Large intestine (tissue), 3 donors: ENCODE measurements around the gene FRMD4B. TPM values are rescaled to one million over a fixed set of nuclear protein-coding genes. Genes with fewer than 3 reads are reported as not detected.
"Not testable (repeated sequence)": the region's sequence is repeated elsewhere in the genome, so short reads cannot be mapped to it uniquely, and the experiment has no call there.

Source experiments
- DNase-seq, 2 donors: peaks; one replicate each; pipeline versions ENCODE4 v3.0.0 to v3.0.0-alpha.2; 2013
- H3K27ac ChIP-seq: one replicate; pipeline ENCODE4 v1.5.1; 2013; ENCODE audit warnings: low read length
- H3K27me3 ChIP-seq: 2 replicates; pipeline ENCODE4 v1.6.1; 2013; ENCODE audit warnings: low read length; ENCODE audit not compliant: control insufficient read depth, insufficient read depth
- H3K36me3 ChIP-seq: 2 replicates; pipeline ENCODE4 v1.6.1; 2013; ENCODE audit warnings: low read length; ENCODE audit not compliant: control insufficient read depth, insufficient read depth
- H3K4me1 ChIP-seq: one replicate; pipeline ENCODE4 v1.6.1; 2013; ENCODE audit warnings: low read length; ENCODE audit not compliant: control insufficient read depth, insufficient read depth
- H3K4me3 ChIP-seq: one replicate; pipeline ENCODE4 v1.5.1; 2013; ENCODE audit warnings: low read length
- H3K9me3 ChIP-seq: one replicate; pipeline ENCODE4 v1.6.1; 2013; ENCODE audit warnings: mild to moderate bottlenecking, low read depth, low read length, moderate library complexity; ENCODE audit not compliant: control insufficient read depth
- WGBS: methylation state at CpG from one replicate; pipeline ENCODE4 v1.1.5; 2013; ENCODE audit warnings: low lambda C conversion rate; ENCODE audit not compliant: insufficient coverage; 5-methylcytosine and 5-hydroxymethylcytosine counted together
- polyA plus RNA-seq: library from polyadenylated mRNA; unstranded; fragments of 120-200 nt; gene quantifications from one replicate; pipeline ENCODE4 v1.2.1, GENCODE V29; 2013

FRMD4B gene
- polyA plus RNA-seq, 1 donor, result 15.7 TPM

DNA sequence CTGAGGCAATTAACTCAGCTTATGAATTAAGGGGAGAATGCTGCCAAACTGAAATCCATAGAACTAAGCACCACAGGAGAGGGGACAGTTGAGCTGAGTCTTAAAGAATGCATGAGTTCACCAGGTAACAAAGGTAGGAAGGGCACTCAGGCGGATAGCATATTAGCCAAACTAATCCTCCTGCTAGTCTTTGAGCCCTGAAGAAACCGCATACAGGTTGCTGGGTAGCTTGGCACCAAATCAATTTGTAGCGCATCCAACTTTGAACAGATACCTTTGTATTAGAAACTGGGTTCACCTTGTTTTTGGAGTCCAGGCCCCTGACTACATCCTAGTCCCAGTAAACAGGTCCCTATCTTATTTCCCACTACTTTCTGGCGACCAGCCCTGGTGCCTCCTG, 93.7 kb downstream of the FRMD4B start:
- WGBS, result 100% methylated on average over 1 of the region's 4 CpGs

DNA sequence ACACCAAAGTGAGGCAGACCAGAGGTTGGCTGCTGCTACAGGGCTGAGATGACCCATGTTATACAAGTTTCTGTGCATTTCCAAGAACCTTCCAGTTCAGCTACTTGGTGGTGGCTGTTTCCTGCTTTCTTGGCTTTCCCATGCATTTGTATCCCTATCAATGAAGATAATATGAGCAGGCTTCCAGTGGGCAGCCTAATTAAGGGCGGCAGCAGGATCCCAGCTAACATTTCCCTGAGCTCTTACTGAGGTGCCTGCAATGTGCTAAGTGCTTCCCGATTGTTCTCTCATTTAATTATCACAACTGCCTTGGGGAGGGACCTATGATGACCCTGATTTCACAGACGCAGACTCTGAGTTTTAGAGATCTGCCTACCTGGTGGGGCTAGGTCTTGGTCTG, 95.5 kb downstream of the FRMD4B start:
- H3K4me3 ChIP-seq, result no peak overlapping the region
- no peaks in the 10 kb centered on the region for H3K36me3 ChIP-seq
- H3K27ac ChIP-seq, result no peak overlapping the region
- WGBS, result no CpG with 5 or more reads among the region's 3 CpGs
- DNase-seq, result no peak
- H3K4me1 ChIP-seq, result peaks cover 6% of the 10 kb centered on the region
- H3K9me3 ChIP-seq, result no peaks in the 10 kb centered on the region
- H3K27me3 ChIP-seq, result no peaks in the 10 kb centered on the region

More for the DNA sequence above, 93.7 kb downstream of the FRMD4B start:
- no peak overlapping the region for H3K27ac ChIP-seq
- no peaks in the 10 kb centered on the region for H3K36me3 ChIP-seq
- no peak overlapping the region for H3K4me3 ChIP-seq
- DNase-seq, result no peak
- peaks cover 6% of the 10 kb centered on the region for H3K4me1 ChIP-seq
- no peaks in the 10 kb centered on the region for H3K9me3 ChIP-seq
- no peaks in the 10 kb centered on the region for H3K27me3 ChIP-seq

DNA sequence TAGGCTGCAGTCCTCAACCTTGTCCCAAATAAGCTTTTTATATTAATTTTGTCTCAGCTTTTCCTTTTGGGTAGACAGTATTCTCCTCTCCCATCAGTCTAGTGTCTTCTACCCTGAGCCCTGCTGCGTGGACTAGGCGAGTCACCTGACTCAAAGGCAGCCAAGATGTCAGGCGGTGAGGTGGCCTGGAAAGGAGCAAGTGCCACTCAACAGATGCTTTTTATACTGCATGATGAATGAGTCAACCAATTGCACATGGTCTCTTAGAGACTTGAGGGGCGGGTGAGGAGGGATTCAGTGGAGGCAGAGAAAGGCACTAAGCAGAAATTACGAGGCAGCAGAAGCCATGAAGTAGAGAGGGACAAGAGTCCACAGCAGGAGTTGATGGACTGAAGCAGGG, 95.9 kb downstream of the FRMD4B start:
- Histone ChIP-seq H3K4me1 (peaks cover 6% of the 10 kb centered on the region), H3K9me3 (no peaks in the 10 kb centered on the region), H3K27me3 (no peaks in the 10 kb centered on the region), H3K36me3 (no peaks in the 10 kb centered on the region), H3K27ac (no peak overlapping the region), H3K4me3 (no peak overlapping the region)
- no CpG with 5 or more reads among the region's 5 CpGs for WGBS
- no peak for DNase-seq

DNA sequence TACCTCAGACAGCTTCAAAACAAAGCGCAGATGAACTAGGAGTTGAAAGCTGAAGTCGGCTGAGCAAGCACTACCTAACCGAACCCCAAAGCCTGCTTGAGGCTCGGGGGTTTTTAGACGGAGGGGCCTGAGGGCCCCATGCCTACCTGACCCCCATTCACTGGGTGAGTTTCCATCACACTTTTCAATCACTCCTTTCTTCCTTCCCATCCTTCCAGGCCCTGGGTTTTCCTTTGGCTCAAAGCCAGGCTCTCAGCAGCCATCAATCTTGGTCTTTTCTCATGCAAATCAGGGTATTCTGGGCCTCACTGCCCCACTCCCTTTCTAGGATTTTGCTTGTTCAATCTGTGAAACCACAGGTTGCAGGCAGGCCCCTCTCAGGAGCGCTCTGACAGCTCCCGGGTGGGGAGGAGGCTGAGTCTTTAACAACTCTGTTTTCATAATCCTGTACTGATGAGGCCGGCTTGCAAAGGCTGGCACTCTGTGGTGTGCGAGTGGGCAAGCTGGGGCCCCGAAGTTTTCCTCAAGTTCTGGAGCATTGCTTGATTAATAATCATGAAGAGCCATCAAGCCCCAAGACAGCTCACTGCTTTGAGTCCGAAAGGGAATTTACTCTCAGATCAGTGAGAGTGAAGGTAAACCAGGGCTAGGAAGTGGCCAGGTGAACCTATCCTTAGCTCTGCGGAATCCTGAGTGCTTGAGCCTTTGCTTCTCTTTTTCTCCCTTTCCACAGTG, 97.6 kb downstream of the FRMD4B start:
- DNase-seq, result no peak
- Histone ChIP-seq H3K36me3 (no peaks in the 10 kb centered on the region), H3K4me3 (no peak overlapping the region), H3K9me3 (no peaks in the 10 kb centered on the region), H3K4me1 (no peaks in the 10 kb centered on the region), H3K27ac (no peak overlapping the region), H3K27me3 (no peaks in the 10 kb centered on the region)
- no CpG with 5 or more reads among the region's 12 CpGs for WGBS

DNA sequence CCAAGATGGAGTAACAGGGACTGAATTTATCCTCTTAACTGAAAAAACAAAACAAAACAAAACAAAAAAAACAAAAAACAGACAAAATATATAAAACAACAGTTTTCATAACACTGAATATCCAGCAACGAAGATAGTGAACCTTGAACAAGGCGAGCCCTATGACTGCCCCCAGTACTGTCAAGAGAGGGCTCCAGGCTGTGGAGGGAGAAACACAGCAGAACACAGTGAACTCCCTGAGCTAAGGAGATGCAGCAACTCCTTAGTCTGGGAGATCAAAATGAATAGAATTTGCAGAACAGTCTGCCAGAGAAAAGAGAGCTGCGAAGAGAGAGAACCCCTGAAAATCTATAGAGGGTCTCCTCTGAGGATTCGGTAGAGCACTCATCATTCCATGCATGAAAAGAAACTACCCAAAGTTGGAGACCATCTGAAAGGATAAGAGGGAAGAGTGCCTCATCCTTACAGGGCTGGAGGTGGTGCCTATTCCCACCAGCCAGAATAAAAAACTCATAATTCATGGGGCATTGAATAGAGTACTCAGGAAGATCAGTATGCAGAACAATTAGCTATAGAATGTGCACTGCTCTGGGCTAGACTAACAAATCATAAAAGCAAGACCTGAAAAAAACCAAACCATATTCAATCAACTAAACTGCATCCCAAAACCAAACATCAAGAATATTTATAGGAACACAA, 101.8 kb downstream of the FRMD4B start:
- H3K27me3 ChIP-seq, result no peaks in the 10 kb centered on the region
- no peaks in the 10 kb centered on the region for H3K4me1 ChIP-seq
- WGBS, result 100% methylated on average over 1 of the region's 4 CpGs
- H3K9me3 ChIP-seq, result no peaks in the 10 kb centered on the region
- H3K27ac ChIP-seq, result no peak overlapping the region
- DNase-seq, result no peak
- no peaks in the 10 kb centered on the region for H3K36me3 ChIP-seq
- no peak overlapping the region for H3K4me3 ChIP-seq

DNA sequence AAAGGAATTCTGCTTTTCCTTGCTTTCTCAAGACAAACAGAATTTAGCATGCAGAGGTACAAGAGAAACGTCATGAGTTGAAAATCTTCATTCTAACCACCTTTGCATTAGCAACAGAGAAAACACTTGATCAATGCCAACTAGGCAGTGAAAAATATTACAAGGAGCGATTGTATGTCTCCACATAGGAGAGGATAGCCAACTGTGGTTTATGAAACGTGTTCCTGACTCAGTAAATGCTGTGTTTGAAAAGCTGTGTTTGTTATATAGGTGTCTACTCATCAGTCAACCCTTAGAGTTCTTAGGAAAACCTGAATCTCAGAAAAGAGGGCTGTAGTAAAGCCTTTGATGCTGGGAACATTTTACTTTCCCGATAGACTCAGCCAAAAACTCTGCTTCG, 102.4 kb downstream of the FRMD4B start:
- 100% methylated on average over 4 of the region's 5 CpGs for WGBS
- no peaks in the 10 kb centered on the region for H3K36me3 ChIP-seq
- no peak for DNase-seq
- no peaks in the 10 kb centered on the region for H3K4me1 ChIP-seq
- no peaks in the 10 kb centered on the region for H3K27me3 ChIP-seq
- H3K9me3 ChIP-seq, result no peaks in the 10 kb centered on the region
- H3K4me3 ChIP-seq, result no peak overlapping the region
- no peak overlapping the region for H3K27ac ChIP-seq

DNA sequence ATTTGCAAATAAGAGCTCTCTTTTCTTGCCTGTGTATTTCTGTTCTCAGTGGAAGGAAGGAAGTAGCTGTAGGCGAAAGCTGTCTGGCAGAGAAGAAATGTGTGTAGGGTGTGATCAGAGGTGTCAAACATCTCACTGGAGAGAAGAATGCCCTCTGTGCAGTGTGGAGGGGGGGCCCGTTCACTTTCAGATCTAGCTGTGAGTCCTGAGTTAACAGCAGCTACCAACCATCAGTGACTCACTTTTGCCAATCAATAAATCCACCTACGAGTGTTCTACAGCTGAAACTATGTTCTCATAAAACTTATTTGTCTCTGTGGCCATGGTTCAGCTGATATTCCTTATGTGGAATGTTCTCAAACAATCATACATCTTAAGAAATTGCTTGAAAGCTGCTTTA, 103.7 kb downstream of the FRMD4B start:
- no CpG with 5 or more reads among the region's 3 CpGs for WGBS
- Histone ChIP-seq H3K9me3 (no peaks in the 10 kb centered on the region), H3K27me3 (no peaks in the 10 kb centered on the region), H3K4me1 (no peaks in the 10 kb centered on the region), H3K27ac (no peak overlapping the region), H3K4me3 (no peak overlapping the region), H3K36me3 (no peaks in the 10 kb centered on the region)
- no peak for DNase-seq

DNA sequence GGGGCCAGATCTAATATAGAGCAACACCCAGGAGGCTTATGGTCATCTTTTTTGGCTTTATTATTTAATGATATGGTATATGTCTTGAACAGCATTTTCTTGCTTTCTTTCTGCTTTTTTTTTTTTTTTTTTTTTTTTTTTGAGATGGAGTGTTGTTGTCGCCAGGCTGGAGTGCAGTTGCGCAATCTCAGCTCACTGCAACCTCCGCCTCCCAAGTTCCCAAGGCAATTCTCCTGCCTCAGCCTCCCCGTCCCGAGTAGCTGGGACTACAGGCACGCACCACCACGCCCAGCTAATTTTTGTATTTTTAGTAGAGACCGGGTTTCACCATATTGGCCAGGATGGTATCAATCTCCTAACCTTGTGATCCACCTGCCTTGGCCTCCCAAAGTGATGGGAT, 108.5 kb downstream of the FRMD4B start:
- WGBS, result no CpG with 5 or more reads among the region's 8 CpGs
- not testable (repeated sequence) for DNase-seq, H3K4me3 ChIP-seq, H3K27me3 ChIP-seq, H3K9me3 ChIP-seq, H3K36me3 ChIP-seq, H3K27ac ChIP-seq, H3K4me1 ChIP-seq

DNA sequence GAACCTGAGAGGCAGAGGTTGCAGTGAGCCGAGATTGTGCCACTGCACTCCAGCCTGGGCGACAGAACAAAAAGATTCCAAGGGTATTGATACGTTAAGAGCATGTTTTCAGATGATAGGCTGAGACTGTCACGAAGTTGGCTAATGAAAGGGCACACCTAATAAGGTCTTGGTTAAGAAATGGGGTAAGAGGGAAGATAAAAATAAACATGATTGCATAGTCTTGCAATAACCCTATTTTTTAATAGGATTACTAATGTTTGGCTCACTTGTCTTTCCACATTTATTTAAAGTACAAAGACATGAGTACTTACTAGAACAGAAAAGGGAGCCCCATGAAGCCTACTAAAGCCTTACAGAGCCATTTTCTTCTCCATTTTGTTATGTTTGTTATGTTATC, 109.0 kb downstream of the FRMD4B start:
- no peaks in the 10 kb centered on the region for H3K9me3 ChIP-seq
- H3K36me3 ChIP-seq, result no peaks in the 10 kb centered on the region
- 100% methylated on average over 3 of the region's 4 CpGs for WGBS
- no peak for DNase-seq
- no peak overlapping the region for H3K4me3 ChIP-seq
- no peaks in the 10 kb centered on the region for H3K4me1 ChIP-seq
- H3K27ac ChIP-seq, result no peak overlapping the region
- no peaks in the 10 kb centered on the region for H3K27me3 ChIP-seq

DNA sequence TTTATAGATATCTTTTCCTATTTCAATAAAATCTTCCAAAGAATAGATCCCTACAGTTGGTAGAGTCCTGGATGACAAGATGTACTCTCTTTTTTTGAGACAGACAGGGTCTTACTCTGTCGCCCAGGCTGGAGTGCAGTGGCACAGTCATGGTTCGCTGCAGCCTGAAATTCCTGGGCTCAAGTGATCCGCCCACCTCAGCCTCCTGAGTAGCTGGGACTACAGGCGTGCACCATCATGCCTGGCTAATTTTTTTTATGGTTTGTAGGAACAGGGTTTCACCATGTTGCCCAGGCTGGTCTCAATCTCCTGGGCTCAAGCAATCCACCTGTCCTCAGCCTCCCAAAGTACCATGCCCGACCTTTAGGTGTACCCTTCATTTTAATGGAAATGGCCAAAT, 109.7 kb downstream of the FRMD4B start:
- not testable (repeated sequence) for H3K27me3 ChIP-seq, DNase-seq, H3K9me3 ChIP-seq, H3K36me3 ChIP-seq, H3K4me1 ChIP-seq, H3K4me3 ChIP-seq, H3K27ac ChIP-seq
- no CpG with 5 or more reads among the region's 5 CpGs for WGBS

DNA sequence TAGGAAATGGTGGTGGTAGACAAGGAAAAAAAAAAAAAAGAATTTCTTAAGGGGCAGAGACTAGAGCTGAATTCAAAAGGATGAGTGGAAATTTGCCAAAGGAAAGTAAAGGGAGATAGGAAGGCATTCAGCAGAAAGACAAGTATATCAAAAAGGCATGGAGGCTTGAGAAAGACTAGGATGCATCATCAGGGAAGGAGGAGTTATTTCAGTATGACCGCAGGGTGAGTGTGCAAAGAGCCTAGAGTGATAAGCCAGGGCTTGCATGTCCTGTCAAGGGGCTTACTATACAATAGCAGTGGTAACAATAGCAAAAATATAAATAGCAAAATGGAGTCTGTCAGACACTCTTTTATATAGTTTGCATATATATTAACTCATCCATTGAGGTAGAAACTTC, 112.0 kb downstream of the FRMD4B start:
- 100% methylated on average over 1 of the region's 1 CpG for WGBS
- DNase-seq, result no peak
- H3K4me3 ChIP-seq, result no peak overlapping the region
- H3K9me3 ChIP-seq, result no peaks in the 10 kb centered on the region
- H3K27ac ChIP-seq, result no peak overlapping the region
- H3K36me3 ChIP-seq, result no peaks in the 10 kb centered on the region
- no peaks in the 10 kb centered on the region for H3K27me3 ChIP-seq
- H3K4me1 ChIP-seq, result no peaks in the 10 kb centered on the region
